PC-3 (cell line): ENCODE data around the gene APOD. TPM values are rescaled to one million over a fixed set of nuclear protein-coding genes. Genes with fewer than 3 reads are reported as not detected.

Source experiments
- ATAC-seq: fragments of 200-7000 bp; cut with Tn5 transposase; 2 replicates; pipeline ENCODE4 v1.9.1; 2020; ENCODE audit warnings: mild to moderate bottlenecking, moderate library complexity
- BruUV-seq: library from RNA; stranded (reverse); fragments of 400-500 nt; replicated peaks from 2 replicates; lab custom pipeline; 2021; lab: Mats Ljungman, UMichigan
- CTCF ChIA-PET: fragments of 300-600 bp; sonication (Branson Sonifier 250); formaldehyde crosslinking; loops from one replicate; lab custom pipeline; 2022; ENCODE audit warnings: antibody characterized with exemption; lab: Charles Lee
- POLR2A ChIA-PET: fragments of 300-600 bp; sonication (Branson Sonifier 250); formaldehyde crosslinking; loops from one replicate; lab custom pipeline; 2022; ENCODE audit warnings: antibody characterized with exemption; ENCODE audit not compliant: unreplicated experiment; lab: Charles Lee
- DNase-seq: peaks from one replicate; pipeline ENCODE4 v3.0.0-alpha.2; 2015
- H2AFZ ChIP-seq: fragments of 300-600 bp; sonication (generic); 2 replicates; pipeline ENCODE4 v1.6.0; 2016; ENCODE audit warnings: antibody characterized with exemption, low read length
- H3F3A ChIP-seq: fragments of 300-600 bp; sonication (generic); one replicate; pipeline ENCODE4 v1.6.0; 2017; ENCODE audit warnings: antibody characterized with exemption, low read length, control low read depth, mild to moderate bottlenecking; ENCODE audit not compliant: unreplicated experiment
- H3K27ac ChIP-seq: fragments of 300-600 bp; sonication (generic); 2 replicates; pipeline ENCODE4 v1.5.1; 2016; ENCODE audit warnings: mild to moderate bottlenecking, low read length
- H3K27me3 ChIP-seq: fragments of 300-600 bp; sonication (generic); 2 replicates; pipeline ENCODE4 v1.6.1; 2016; ENCODE audit warnings: low read length, mixed read lengths
- H3K36me3 ChIP-seq: fragments of 300-600 bp; sonication (generic); 2 replicates; pipeline ENCODE4 v1.6.1; 2016; ENCODE audit warnings: low read depth, mixed run types, low read length, mixed read lengths
- H3K4me1 ChIP-seq: fragments of 300-600 bp; sonication (generic); 2 replicates; pipeline ENCODE4 v1.5.1; 2016; ENCODE audit warnings: low read length; ENCODE audit not compliant: insufficient read depth
- H3K4me2 ChIP-seq: fragments of 300-600 bp; sonication (generic); 2 replicates; pipeline ENCODE4 v1.6.0; 2016; ENCODE audit warnings: low read length
- H3K4me3 ChIP-seq: fragments of 300-600 bp; sonication (generic); 2 replicates; pipeline ENCODE4 v1.5.1; 2016; ENCODE audit warnings: mild to moderate bottlenecking, low read length, mixed read lengths
- H3K79me2 ChIP-seq: fragments of 300-600 bp; sonication (generic); 2 replicates; pipeline ENCODE4 v1.6.1; 2017; ENCODE audit warnings: low read length, mixed read lengths
- H3K9ac ChIP-seq: fragments of 300-600 bp; sonication (generic); 2 replicates; pipeline ENCODE4 v1.6.0; 2016; ENCODE audit warnings: mild to moderate bottlenecking, low read length
- H3K9me2 ChIP-seq: fragments of 300-600 bp; sonication (generic); replicated peaks from 2 replicates; pipeline ENCODE4 v1.6.1; 2016; ENCODE audit warnings: mixed run types, low read length, mixed read lengths
- H3K9me3 ChIP-seq: fragments of 300-600 bp; sonication (generic); 2 replicates; pipeline ENCODE4 v1.6.1; 2016; ENCODE audit warnings: low read length, mixed read lengths
- H4K20me1 ChIP-seq: fragments of 300-600 bp; sonication (generic); 2 replicates; pipeline ENCODE4 v1.6.1; 2016; ENCODE audit warnings: low read length, mixed read lengths
- EZH2 ChIP-seq: fragments of 300-600 bp; sonication (generic); IDR thresholded peaks from one replicate; pipeline ENCODE4 v1.6.1; 2017; ENCODE audit warnings: antibody characterized with exemption, mild to moderate bottlenecking, low read length; ENCODE audit not compliant: unreplicated experiment
- EZH2phosphoT487 ChIP-seq: fragments of 300-600 bp; sonication (generic); IDR thresholded peaks from 2 replicates; pipeline ENCODE4 v1.6.1; 2018; ENCODE audit warnings: mild to moderate bottlenecking, antibody characterized with exemption, low read length, borderline replicate concordance
- intact Hi-C: fragments of 100-400 bp; cut with micrococcal nuclease; formaldehyde crosslinking; loops from 2 replicates; pipeline ENCODE4 v1.9.0; 2023
- total RNA-seq: library from RNA; depleted of rRNA; stranded (reverse); fragments of >200 nt; gene quantifications from 2 replicates; pipeline ENCODE4 v1.2.3, GENCODE V29; 2014
- TF ChIP-seq, protein P1 (sequence below): fragments of 300-600 bp; sonication (generic); conservative IDR thresholded peaks from 2 replicates; pipeline ENCODE4 v1.5.1; 2017; ENCODE audit warnings: antibody characterized with exemption, low read depth, mild to moderate bottlenecking, low read length

APOD gene
- total RNA-seq, 1 experiment from 2014 or later = not detected

DNA sequence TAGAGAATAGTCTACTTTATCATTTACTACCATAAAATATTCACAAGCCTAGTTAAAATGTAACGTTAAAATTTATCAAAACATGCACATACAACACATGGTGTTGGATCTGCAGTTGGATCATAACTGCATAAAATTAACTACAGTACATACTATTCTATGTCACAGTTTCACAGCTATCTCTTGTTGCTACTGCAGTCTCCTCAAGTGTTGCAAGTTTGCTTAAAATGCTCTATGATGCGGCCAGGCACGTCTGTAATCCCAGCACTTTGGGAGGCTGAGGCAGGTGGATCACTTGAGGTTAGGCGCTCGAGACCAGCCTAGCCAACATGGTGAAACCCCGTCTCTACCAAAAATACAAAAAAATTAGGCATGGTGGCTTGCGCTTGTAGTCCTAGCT lies 50.9 kb downstream of the APOD start:
- Histone ChIP-seq H3F3A (no peaks in the 10 kb centered on the region), H3K79me2 (peaks cover 66% of the 10 kb centered on the region), H3K27ac (no peak overlapping the region), H3K27me3 (no peaks in the 10 kb centered on the region), H2AFZ (no peak overlapping the region), H3K9me3 (no peaks in the 10 kb centered on the region), H3K9ac (no peak overlapping the region), H4K20me1 (no peaks in the 10 kb centered on the region), H3K36me3 (no peaks in the 10 kb centered on the region), H3K4me2 (no peak overlapping the region), H3K4me1 (no peaks in the 10 kb centered on the region), H3K9me2 (no peaks in the 10 kb centered on the region), H3K4me3 (no peak overlapping the region)
- no TSS peak for BruUV-seq
- TF ChIP-seq EZH2phosphoT487 = no peak
- TF ChIP-seq EZH2 = no peak
- TF ChIP-seq, protein P1, sequence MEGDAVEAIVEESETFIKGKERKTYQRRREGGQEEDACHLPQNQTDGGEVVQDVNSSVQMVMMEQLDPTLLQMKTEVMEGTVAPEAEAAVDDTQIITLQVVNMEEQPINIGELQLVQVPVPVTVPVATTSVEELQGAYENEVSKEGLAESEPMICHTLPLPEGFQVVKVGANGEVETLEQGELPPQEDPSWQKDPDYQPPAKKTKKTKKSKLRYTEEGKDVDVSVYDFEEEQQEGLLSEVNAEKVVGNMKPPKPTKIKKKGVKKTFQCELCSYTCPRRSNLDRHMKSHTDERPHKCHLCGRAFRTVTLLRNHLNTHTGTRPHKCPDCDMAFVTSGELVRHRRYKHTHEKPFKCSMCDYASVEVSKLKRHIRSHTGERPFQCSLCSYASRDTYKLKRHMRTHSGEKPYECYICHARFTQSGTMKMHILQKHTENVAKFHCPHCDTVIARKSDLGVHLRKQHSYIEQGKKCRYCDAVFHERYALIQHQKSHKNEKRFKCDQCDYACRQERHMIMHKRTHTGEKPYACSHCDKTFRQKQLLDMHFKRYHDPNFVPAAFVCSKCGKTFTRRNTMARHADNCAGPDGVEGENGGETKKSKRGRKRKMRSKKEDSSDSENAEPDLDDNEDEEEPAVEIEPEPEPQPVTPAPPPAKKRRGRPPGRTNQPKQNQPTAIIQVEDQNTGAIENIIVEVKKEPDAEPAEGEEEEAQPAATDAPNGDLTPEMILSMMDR = no peak
- DNase-seq = no peak
- ATAC-seq = no peak
- intact Hi-C loops = no loop called here
- ChIA-PET CTCF (no interaction called here), POLR2A (no interaction called here)

DNA sequence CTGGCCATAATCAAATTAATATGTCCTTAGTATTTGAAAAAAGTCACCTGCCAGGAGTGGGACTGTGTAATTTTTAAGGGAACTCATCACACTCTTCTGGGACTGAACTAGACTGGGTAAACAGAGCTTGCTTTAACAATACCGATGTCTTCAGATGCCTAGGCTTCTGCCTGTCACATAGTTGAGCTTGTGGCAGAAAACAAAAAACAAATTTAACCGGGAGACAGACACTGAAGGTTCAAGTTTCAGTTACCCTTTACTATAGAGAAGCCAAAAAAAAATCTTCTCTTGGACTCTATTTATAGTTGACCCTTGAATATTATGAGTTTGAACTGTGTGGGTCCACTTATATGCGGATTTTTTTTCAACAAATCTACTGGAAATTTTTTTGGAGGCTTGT lies 51.4 kb downstream of the APOD start:
- Histone ChIP-seq H3K79me2 (peaks cover 61% of the 10 kb centered on the region), H3K9me3 (no peaks in the 10 kb centered on the region), H3K9ac (no peak overlapping the region), H3F3A (no peaks in the 10 kb centered on the region), H4K20me1 (no peaks in the 10 kb centered on the region), H3K4me2 (no peak overlapping the region), H3K4me3 (no peak overlapping the region), H3K4me1 (no peaks in the 10 kb centered on the region), H3K36me3 (no peaks in the 10 kb centered on the region), H3K9me2 (no peaks in the 10 kb centered on the region), H2AFZ (no peak overlapping the region), H3K27me3 (no peaks in the 10 kb centered on the region), H3K27ac (no peak overlapping the region)
- ATAC-seq (no peak), DNase-seq (no peak)
- no TSS peak for BruUV-seq
- POLR2A ChIA-PET = no interaction called here
- TF ChIP-seq EZH2 (no peak), EZH2phosphoT487 (no peak)
- TF ChIP-seq, protein P1 = no peak
- CTCF ChIA-PET = no interaction called here
- intact Hi-C loops = no loop called here

DNA sequence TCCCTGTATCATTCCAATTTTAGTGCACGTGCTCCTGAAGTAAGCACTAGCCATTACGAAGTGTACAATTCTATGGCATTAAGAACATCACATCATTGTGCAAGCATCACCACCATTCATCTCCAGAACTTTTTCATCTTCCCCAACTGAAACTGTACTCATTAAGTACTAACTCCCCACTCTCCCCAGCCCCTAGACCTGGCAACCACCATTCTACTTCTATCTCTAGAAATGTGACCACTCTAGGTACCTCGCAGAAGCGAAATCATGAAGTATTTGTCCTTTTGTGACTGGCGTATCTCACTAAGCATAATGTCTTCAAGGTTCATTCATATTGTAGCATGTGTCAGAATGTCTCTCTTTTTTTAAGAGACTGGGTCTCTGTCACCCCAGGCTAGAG lies 52.1 kb downstream of the APOD start:
- H3K9me2 ChIP-seq = no peaks in the 10 kb centered on the region
- H3K9me3 ChIP-seq = no peaks in the 10 kb centered on the region
- no TSS peak for BruUV-seq
- H3K36me3 ChIP-seq = no peaks in the 10 kb centered on the region
- no peaks in the 10 kb centered on the region for H3F3A ChIP-seq
- H3K9ac ChIP-seq = no peak overlapping the region
- H3K27me3 ChIP-seq = no peaks in the 10 kb centered on the region
- no peak overlapping the region for H3K4me3 ChIP-seq
- H3K79me2 ChIP-seq = peaks cover 57% of the 10 kb centered on the region
- no peaks in the 10 kb centered on the region for H3K4me1 ChIP-seq
- ChIA-PET CTCF (no interaction called here), POLR2A (no interaction called here)
- ATAC-seq = no peak
- no peak overlapping the region for H3K27ac ChIP-seq
- H2AFZ ChIP-seq = no peak overlapping the region
- intact Hi-C loops = no loop called here
- TF ChIP-seq EZH2 (no peak), EZH2phosphoT487 (no peak)
- TF ChIP-seq, protein P1 = no peak
- no peak for DNase-seq
- H3K4me2 ChIP-seq = no peak overlapping the region
- no peaks in the 10 kb centered on the region for H4K20me1 ChIP-seq
